ENCODE measurements around the gene ATP2B1.
A peak's percentile ranks its signal among the peaks of the same experiment; 100 is the strongest.

ATP2B1 gene

DNA sequence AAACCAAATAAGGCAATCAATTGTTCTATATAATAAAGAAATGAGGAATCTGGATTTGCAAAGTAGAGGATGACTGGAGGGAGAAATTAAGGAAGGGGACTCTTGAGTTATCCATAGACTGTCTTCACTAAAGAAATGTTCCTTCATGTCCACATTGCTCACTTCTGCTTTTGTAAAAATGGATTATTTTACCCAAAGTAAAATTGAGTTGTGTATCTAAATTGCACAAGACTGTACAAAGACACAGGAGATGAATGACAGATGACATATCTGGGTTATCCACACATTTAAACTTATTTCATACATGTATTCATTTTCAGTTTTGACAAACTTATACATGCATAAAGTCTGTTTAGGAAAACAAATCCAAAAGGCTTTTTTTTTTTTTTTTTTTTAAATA lies 11.3 kb downstream of the ATP2B1 start:
- in situ Hi-C loops (cut with MboI; ENCODE audit: low pct_unique_long_range_greater_than_20kb, low sequenced_read_pairs): no loop called here
- peak; percentile 20 for DNase-seq

DNA sequence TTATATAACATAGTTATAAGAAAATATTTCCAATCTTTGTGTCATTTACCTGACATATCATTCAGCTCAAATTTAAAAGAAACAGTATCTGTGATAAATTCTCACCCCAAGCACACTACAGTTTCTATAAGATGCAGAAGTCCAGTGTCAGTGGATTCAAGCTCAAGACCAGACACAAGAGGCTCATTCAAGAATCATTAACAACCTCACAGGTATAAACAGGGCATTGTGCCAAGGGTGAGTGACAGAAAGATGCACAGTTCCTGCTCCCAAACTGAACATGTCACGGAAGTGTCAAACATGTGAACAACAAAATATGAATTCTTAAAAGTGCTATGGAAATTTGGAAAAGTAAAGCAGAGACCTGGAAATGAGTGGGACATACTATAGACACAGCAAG lies 12.8 kb downstream of the ATP2B1 start:
- DNase-seq: no peak
- in situ Hi-C loops (cut with MboI; ENCODE audit: low pct_unique_long_range_greater_than_20kb, low sequenced_read_pairs): no loop called here

DNA sequence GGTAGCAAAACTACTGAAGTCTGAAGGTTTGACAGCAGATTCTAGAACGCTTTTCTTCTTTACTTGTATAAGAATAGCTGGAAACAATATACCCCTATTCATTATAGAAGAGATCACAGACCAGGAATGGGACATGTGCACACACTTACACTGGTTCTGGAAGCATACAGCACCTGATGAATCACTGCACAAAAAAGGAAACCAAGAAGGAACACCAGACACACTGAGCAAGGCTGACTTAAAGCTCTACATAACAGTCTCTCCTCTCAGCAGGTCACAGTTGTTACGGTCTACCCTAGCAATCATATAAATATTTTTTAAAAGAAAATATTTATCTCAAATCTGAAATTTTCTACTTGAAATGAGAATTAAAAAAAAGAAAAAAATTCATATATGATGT lies 13.5 kb downstream of the ATP2B1 start:
- no peak for DNase-seq
- in situ Hi-C loops (cut with MboI; ENCODE audit: low pct_unique_long_range_greater_than_20kb, low sequenced_read_pairs): no loop called here

DNA sequence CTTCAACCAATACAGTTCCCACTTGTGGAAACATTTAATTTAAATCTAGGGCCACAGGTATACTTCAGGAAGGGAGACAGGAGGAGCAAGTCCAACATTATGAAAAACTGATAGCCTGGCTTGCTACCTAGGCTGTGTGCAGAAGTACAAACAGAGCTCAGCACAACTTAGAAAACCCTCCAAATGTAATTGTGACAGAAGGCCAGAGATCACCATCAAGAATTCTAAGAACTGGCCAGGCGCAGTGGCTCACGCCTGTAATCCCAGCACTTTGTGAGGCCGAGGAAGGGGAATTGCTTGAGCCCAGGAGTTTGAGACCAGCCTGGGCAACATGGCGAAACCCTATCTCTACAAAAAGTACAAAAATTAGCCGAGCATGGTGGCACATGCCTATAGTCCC lies 14.1 kb downstream of the ATP2B1 start:
- in situ Hi-C loops (cut with MboI; ENCODE audit: low pct_unique_long_range_greater_than_20kb, low sequenced_read_pairs): no loop called here
- no peak for DNase-seq

DNA sequence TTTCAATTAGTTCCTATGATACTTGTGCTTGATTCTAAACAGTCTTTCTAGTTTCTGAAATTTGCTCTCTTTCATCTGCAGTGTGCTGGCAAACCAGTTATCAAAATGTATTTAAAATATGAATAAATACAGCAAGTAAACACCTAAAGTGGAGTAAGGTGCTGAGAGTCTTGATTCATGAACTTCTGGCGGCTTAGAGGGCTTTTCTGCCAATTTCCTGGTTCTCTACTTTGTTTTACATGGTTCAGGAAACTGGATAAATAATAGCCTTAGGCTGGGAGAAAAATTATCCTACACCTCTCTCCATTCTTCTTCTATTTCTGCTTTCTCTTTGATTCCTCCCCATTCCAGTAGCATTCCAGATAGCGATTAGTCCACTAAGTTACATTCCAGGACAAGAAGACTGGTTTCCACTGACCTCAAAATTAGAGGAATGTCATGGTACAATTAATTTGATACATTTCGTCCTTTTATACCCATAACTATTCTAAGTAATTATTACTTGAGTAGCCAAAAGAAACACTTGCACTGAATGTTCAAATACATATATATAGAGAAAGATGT lies 14.9 kb downstream of the ATP2B1 start:
- DNase-seq: no peak
- in situ Hi-C loops (cut with MboI; ENCODE audit: low pct_unique_long_range_greater_than_20kb, low sequenced_read_pairs): no loop called here

DNA sequence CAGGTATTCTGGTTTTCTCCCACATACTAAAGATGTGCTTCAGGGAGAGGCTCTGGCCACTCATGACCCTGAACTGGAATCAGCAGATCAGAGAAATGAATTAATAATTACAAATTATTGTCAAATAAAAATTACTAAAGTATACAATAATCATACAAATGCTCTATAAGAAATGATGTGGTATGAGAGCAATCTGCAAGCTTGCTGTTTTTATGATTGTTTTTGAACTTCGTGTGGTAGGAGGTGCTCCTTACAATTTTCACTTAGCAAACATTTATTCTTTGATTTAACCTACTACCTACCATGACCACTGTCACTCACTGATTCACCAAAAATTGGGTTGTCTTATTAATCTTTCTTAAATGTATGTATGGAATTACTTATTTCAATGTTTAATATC lies 16.2 kb downstream of the ATP2B1 start:
- DNase-seq: no peak
- in situ Hi-C loops (cut with MboI; ENCODE audit: low pct_unique_long_range_greater_than_20kb, low sequenced_read_pairs): no loop called here

DNA sequence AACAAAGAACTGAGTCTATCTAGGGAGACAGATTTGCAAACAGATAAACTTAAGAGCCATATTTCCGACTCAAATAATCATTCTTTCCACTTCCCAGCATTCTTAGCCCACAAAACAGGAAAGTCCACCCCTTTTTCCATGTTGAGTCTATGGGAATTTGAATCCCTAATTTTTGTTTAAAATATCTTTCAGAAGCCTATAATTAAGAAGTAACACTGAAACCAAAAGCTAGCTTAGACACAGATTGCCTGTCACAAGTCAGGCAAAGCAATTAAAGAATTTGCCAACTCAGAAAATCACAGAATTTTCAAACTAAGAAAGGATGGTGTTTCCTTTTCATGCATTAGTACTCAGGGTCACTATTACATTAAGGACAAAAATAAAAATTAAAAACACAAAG lies 17.0 kb downstream of the ATP2B1 start:
- no peak for DNase-seq
- in situ Hi-C loops (cut with MboI; ENCODE audit: low pct_unique_long_range_greater_than_20kb, low sequenced_read_pairs): no loop called here

DNA sequence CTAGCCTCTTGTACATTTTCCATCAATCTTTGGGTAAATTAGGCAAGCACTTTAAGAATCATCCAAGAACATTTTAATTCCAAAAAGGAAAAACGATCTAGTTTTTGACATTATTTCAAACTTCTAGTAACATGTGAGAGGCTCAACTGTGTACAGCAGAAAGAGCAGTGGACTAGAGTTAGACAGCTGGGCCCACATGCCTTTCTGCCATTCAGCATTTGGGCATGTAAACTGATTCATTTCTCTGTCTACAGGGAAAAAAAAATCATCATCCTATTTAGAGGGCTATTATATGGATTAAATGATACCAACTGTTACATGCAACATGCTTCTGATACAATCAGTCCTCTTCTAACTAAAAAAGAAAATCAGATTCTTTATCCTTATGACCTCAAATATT lies 17.7 kb downstream of the ATP2B1 start:
- in situ Hi-C loops (cut with MboI; ENCODE audit: low pct_unique_long_range_greater_than_20kb, low sequenced_read_pairs): no loop called here
- DNase-seq: no peak

DNA sequence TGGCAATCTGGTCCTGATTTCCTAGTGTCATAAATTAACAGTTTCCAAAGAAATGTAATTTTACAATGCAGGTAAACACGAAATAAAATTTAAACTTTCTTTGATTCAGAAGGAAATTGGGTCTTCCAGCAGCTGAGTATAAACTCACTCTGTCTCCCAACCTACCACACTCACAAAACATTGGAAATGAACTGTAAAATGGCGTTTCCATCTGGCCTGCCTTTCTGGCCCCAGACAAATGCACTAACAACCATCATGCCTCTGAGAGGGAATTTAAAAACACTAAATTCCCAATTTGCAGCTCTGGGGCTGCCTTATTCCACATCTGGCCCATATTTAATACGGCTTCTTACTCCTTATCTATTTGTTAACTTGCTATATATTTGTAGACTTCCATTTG lies 19.3 kb downstream of the ATP2B1 start:
- in situ Hi-C loops (cut with MboI; ENCODE audit: low pct_unique_long_range_greater_than_20kb, low sequenced_read_pairs): no loop called here
- no peak for DNase-seq

DNA sequence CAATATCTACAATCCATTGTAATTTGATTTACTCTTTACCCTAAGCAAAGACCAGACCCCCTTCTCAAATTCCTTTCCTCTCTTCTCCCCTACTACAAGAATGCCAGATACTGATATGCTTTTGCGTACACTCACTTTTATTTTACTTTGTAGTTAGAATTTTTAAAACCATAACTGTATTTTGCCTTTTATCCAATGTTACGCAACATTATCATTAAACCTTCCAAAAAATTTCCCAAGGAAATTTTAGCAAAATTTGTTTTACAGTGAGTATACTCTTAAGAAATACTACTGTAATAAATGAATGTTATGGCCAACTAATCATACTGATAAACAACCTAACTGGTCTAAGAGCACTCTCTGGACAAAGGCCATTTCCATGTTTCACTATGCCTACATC lies 22.3 kb downstream of the ATP2B1 start:
- in situ Hi-C loops (cut with MboI; ENCODE audit: low pct_unique_long_range_greater_than_20kb, low sequenced_read_pairs): no loop called here
- DNase-seq: no peak

DNA sequence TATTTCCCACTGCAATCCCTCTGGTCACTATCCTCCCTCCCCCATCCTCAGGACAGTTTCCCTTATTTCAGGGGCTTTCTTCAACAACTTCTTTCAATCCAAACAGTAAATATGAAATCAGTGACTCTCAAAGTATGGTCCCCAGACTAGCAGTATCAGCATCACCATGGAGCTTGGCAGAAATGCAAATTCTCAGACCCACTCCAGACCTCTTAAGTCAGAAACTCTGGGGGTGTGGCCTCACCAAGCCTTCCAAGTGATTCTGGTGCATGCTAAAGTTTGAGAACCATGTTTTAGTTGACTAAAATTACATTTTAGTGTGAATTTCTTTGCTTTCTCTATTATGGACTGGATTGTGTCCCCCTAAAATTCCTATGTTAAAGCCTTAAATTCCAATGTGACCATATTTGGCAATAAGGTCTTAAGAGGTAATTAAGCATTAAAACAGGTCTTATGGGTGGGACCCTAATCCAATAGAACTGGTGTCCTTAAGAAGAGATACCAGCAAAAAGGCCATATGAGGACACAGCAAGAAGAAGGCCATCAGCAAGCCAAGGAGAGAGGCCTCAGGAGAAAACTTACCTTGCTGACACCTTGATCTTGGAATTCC lies 23.2 kb downstream of the ATP2B1 start:
- in situ Hi-C loops (cut with MboI; ENCODE audit: low pct_unique_long_range_greater_than_20kb, low sequenced_read_pairs): no loop called here
- DNase-seq: no peak

DNA sequence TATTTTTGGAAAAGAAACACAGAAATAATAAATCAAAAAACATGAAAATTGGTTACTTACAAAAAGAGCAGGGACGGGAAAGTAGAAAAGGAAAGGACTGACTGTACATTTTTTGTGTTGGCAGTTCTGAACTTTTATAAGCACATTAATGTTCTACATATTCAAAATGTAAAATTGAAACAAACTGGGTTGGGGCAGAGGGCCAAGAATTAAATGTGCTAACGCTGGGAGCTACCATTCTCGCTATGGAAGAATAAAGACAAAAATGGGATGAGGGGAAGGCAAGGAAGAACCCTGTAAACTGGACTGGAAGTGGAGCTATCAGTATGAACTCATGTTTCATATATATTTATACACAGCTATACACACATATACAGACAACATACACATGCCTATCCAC lies 24.5 kb downstream of the ATP2B1 start:
- no peak for DNase-seq
- in situ Hi-C loops (cut with MboI; ENCODE audit: low pct_unique_long_range_greater_than_20kb, low sequenced_read_pairs): no loop called here

DNA sequence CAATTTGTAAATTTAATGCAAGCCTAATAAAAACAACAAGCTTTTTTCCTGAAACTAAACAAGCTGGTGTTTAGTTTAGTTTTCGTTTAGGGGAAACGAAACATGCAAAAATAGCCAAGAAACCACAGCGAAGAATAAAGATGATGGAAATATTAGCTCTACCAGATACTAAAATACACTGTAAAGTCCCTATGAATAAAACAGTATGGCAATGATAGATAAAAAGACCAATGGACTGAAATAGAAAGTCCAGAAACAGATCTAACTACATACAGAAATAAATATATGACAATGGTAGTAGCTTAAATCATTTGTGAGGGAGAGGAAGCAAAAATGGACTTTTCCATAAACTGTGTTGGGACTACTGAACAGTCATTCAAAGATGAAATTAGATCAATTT lies 26.4 kb downstream of the ATP2B1 start:
- DNase-seq: no peak
- in situ Hi-C loops (cut with MboI; ENCODE audit: low pct_unique_long_range_greater_than_20kb, low sequenced_read_pairs): no loop called here

DNA sequence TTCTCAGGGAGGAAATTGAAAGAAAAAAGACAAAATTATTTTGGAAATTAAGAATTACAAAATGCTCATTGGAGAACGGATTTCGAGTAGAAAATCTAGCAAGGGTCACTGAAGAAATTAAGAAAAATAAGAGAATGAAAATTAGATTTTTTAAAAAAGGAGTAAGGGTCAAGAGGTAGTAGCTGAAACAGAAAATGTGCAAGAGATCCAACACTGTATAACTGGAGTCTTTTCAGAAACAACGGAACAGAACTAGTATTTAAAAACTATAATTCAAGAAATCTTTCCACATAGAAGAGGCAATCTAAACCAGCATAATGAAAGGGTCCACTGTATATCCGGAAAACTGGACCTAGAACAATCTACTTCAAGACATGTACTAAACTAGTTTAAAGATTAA lies 28.2 kb downstream of the ATP2B1 start:
- in situ Hi-C loops (cut with MboI; ENCODE audit: low pct_unique_long_range_greater_than_20kb, low sequenced_read_pairs): no loop called here
- no peak for DNase-seq

DNA sequence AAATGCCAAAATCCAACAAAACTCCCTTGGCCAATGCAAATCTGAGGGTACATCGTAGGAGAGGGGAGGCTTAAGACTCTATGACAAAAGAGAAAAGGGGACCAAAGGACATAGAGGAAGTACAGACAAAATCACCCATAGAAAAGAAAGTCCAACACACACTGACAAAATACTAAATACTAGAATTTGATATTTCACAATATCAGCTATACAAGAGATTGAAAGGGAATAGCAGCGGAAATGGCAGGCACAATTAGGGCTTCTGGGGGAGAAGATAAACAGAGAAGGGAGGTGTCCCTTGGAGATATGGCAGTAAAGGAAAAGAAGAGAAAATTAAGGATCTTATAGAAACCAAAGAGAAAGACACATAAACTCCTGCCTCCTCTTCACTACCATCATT lies 29.0 kb downstream of the ATP2B1 start:
- DNase-seq: no peak
- in situ Hi-C loops (cut with MboI; ENCODE audit: low pct_unique_long_range_greater_than_20kb, low sequenced_read_pairs): no loop called here

DNA sequence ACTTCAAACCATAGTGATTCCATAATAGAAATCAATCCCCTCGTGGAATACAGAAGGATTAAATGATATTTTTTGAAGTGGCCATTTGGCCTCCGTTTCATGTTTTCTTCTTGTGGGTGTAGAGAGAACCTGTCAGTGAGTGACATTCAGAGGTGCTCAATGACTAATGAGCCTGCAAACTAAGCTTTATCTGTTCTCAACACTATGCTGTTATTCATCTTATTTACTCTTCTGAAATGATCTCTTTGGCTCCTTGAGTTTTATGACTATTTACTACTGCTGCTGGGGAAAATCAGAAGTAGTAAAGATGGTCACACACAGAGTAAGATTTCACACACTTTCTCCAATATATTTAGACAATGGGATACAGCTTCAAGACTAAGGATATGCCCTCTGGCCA lies 30.4 kb downstream of the ATP2B1 start:
- in situ Hi-C loops (cut with MboI; ENCODE audit: low pct_unique_long_range_greater_than_20kb, low sequenced_read_pairs): no loop called here
- DNase-seq: no peak

DNA sequence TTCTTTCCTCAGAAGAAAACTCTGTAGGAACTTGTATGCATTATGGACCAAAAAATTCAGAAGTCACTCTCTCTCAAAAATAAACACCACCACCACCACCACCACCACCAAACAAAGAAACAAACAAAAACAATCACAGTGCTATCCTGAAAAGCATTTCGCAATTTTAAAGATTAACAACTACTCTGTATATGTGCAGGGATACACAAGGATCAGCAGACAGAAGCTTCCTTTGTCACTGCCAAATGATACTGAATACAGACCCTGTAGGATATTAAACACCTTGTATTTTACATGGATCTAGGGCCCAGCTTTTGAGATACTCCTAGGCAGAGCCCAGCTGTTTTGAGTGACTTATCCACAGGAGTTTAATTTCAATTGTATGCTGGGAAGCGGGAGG lies 31.7 kb downstream of the ATP2B1 start:
- in situ Hi-C loops (cut with MboI; ENCODE audit: low pct_unique_long_range_greater_than_20kb, low sequenced_read_pairs): no loop called here
- no peak for DNase-seq

DNA sequence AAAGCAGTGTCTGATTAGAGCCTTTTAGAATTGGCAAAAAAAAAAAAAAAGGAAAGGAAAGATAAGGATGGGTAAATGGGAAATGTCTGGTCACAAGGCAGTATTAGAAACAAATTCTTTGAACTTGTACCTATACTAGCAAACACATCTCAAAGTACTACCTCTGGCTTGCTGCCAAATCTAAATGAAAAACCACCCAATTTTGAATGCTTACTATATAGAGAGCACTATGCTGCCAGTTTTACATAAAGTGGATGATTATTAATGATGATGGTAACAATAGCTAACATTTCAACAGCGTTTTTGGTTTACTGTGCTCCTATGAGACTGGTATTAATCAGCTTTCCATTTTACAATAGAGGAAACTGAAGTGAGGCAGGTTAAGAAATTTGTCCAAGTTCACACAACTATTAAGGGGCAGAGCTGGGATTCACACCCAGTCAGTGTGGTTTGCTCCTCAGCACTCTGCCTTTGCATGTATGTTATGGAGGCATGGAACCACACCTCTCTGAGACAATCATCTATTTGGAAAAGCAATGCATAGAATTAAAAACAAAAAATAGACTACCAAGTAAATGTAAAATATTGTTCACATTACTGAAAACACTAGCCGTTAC lies 34.2 kb downstream of the ATP2B1 start:
- in situ Hi-C loops (cut with MboI; ENCODE audit: low pct_unique_long_range_greater_than_20kb, low sequenced_read_pairs): no loop called here
- no peak for DNase-seq

DNA sequence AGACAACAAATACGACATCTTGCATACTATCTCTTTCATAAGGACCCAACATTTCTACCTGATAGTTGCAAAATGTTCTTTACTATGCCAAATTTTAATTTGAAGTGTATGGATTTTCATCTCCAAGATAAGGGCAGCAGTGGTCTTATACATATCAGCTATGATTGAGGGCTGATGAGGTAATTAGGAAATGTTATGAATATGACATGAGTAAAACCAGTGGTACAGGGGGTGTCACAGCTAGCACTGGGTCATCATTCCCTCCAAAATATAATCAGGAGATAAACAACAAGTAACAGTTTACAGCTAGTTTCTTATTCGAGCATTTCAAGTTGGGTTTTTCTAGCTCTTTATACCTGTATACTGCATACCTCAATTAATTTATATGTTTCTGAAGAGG lies 35.0 kb downstream of the ATP2B1 start:
- DNase-seq: no peak
- in situ Hi-C loops (cut with MboI; ENCODE audit: low pct_unique_long_range_greater_than_20kb, low sequenced_read_pairs): no loop called here

DNA sequence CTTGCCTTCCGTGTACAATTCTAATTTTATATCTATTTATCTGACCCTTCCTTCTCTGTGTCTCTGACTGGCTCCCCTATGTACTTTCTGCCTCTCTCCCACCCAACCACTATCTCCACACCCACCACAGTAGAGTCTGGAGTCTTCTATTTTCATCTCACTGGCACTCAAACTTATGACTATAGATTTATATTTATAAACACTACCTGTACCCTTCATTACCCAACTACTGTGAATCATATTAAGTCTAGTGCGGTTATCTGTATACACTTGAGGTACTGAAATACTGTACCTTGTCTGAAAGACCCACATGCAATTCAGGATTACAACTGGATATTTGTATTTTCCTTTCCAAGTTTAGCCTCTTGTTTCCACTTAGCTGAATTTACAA lies 36.1 kb downstream of the ATP2B1 start:
- in situ Hi-C loops (cut with MboI; ENCODE audit: low pct_unique_long_range_greater_than_20kb, low sequenced_read_pairs): no loop called here
- no peak for DNase-seq

DNA sequence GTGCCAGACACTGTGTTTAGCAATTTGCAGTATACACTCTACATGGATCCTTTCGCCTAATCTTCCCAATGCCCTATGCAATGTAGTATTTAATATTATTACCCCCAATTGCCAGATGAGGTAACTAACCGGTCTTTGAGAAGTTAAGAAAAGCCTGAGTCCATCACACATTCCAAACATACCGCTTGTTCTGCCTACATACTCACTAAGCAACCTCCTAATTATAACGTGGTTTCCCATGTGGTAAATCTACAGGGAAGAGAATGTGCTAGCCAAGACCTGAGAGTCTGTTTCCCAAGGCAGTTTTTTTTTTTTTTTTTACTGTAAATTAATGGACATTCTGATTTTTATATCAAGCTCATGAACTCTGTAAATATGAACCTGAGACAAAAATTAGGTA lies 37.2 kb downstream of the ATP2B1 start:
- in situ Hi-C loops (cut with MboI; ENCODE audit: low pct_unique_long_range_greater_than_20kb, low sequenced_read_pairs): no loop called here
- DNase-seq: peak; percentile 19

Data from KBM-7 (cell line).